GM23338 (cell line): ENCODE data around the gene SH3TC2.

Source experiments
- CREB1 ChIP-seq: fragments of 250-450 bp; sonication (Bioruptor Pico); IDR thresholded peaks from 2 replicates; pipeline ENCODE4 v1.5.0; 2020; ENCODE audit warnings: low read depth, mild to moderate bottlenecking, moderate library complexity
- CTCF ChIP-seq, 2 experiments: fragments of 200-600 bp in 1 of 2; sonication (generic) in 1 of 2; conservative IDR thresholded peaks; 2 replicates each; pipeline versions ENCODE4 v1.5.1 to v1.6.1; 2016 to 2017; ENCODE audit warnings: antibody characterized with exemption in 2 of 2, low read depth in 2 of 2, mild to moderate bottlenecking in 2 of 2, moderate library complexity in 1 of 2
- ETS1 ChIP-seq: IDR thresholded peaks from 2 replicates; pipeline ENCODE4 v1.6.1; 2016; ENCODE audit warnings: antibody characterized with exemption
- EZH2 ChIP-seq: fragments of 200-600 bp; sonication (generic); IDR thresholded peaks from one replicate; pipeline ENCODE4 v1.8.0; 2017; ENCODE audit warnings: antibody characterized with exemption, mild to moderate bottlenecking, low read depth; ENCODE audit not compliant: unreplicated experiment
- EZH2phosphoT487 ChIP-seq: fragments of 200-600 bp; sonication (generic); IDR thresholded peaks from one replicate; pipeline ENCODE4 v1.8.1; 2018; ENCODE audit warnings: antibody characterized with exemption; ENCODE audit not compliant: unreplicated experiment
- JUNB ChIP-seq: IDR thresholded peaks from one replicate; pipeline ENCODE4 v1.6.1; 2016; ENCODE audit warnings: antibody characterized with exemption; ENCODE audit not compliant: unreplicated experiment
- NANOG ChIP-seq: IDR thresholded peaks from 2 replicates; pipeline ENCODE4 v1.6.1; 2016; ENCODE audit warnings: antibody characterized with exemption, borderline replicate concordance
- POLR2AphosphoS5 ChIP-seq: IDR thresholded peaks from 2 replicates; pipeline ENCODE4 v1.6.1; 2016; ENCODE audit warnings: antibody characterized with exemption, low read depth
- REST ChIP-seq: IDR thresholded peaks from one replicate; pipeline ENCODE4 v1.6.1; 2018; ENCODE audit warnings: antibody characterized with exemption; ENCODE audit not compliant: unreplicated experiment
- ZNF114 ChIP-seq: fragments of 250-450 bp; sonication (Bioruptor Pico); IDR thresholded peaks from 2 replicates; pipeline ENCODE4 v1.5.0; 2020; ENCODE audit warnings: mild to moderate bottlenecking, moderate library complexity

GRCh38 chr5:149080294-149080693, 17.4 kb upstream of the SH3TC2 start:
- TF ChIP-seq CREB1 (CRISPR knock-in tag), result no peak
- no peak for TF ChIP-seq ETS1
- no peak for TF ChIP-seq CTCF (conservative IDR thresholded peaks at IDR 0.05; ENCODE audit: low read depth in 2 of 2)
- TF ChIP-seq EZH2, result no peak
- no peak for TF ChIP-seq POLR2AphosphoS5
- no peak for TF ChIP-seq EZH2phosphoT487
- no peak for TF ChIP-seq JUNB
- TF ChIP-seq REST, result no peak
- TF ChIP-seq NANOG, result no peak
- no peak for TF ChIP-seq ZNF114 (CRISPR knock-in tag)
